ENCODE data around the gene ZNF232. TPM values are rescaled to one million over a fixed set of nuclear protein-coding genes. Genes with fewer than 3 reads are reported as not detected.

Gene ZNF232
- total and polyA plus RNA-seq, 2 of the 13 experiments (the other 11 are each of a cell fraction or from before 2014, with no cell fraction given): 7.8 to 28.7 TPM

GRCh38 chr17:5111402-5112204, at the start of gene ZNF232 (continued):
- peak; percentile 83 for TF ChIP-seq ZNF607 (CRISPR knock-in tag; IDR thresholded peaks at IDR 0.05; ENCODE audit: borderline replicate concordance)
- peak; percentile 94; the same call in 1 of the 2 replicates for TF ChIP-seq MYC (CRISPR knock-in tag; IDR thresholded peaks at IDR 0.05; ENCODE audit: borderline replicate concordance)
- no peak for TF ChIP-seq ZKSCAN5 (CRISPR knock-in tag; IDR thresholded peaks at IDR 0.05)
- TF ChIP-seq GMEB2 (CRISPR knock-in tag; IDR thresholded peaks at IDR 0.05; ENCODE audit: low read depth): peak; percentile 52; the same call in 1 of the 2 replicates
- peak; percentile 85 for TF ChIP-seq ZFY (CRISPR knock-in tag; IDR thresholded peaks at IDR 0.05)
- TF ChIP-seq RFX5 (IDR thresholded peaks at IDR 0.05; ENCODE audit: low read depth, low read length): no peak
- TF ChIP-seq HMGXB3 (CRISPR knock-in tag; IDR thresholded peaks at IDR 0.05; ENCODE audit: borderline replicate concordance): peak; percentile 45; the same call in 1 of the 2 replicates
- TF ChIP-seq LRRFIP1 (CRISPR knock-in tag; conservative IDR thresholded peaks at IDR 0.05): no peak
- peak; percentile 55; the same call in 1 of the 2 replicates for TF ChIP-seq ZNF746 (CRISPR knock-in tag; IDR thresholded peaks at IDR 0.05)
- 0 out of 2 replicates have a peak, but pooled peaks have one; percentile 74 for TF ChIP-seq DNMT1 (CRISPR knock-in tag; IDR thresholded peaks at IDR 0.05)
- peak; percentile 86 for TF ChIP-seq ZNF547 (CRISPR knock-in tag; IDR thresholded peaks at IDR 0.05)
- TF ChIP-seq POLR2AphosphoS2 (IDR thresholded peaks at IDR 0.05; ENCODE audit: low read depth, low read length): no peak
- no peak for TF ChIP-seq ZNF101 (CRISPR knock-in tag; IDR thresholded peaks at IDR 0.05; ENCODE audit: borderline replicate concordance, low read depth)
- TF ChIP-seq ZSCAN20 (CRISPR knock-in tag; IDR thresholded peaks at IDR 0.05; ENCODE audit: borderline replicate concordance): peak; percentile 8; the same call in 1 of the 2 replicates
- TF ChIP-seq, protein P1, sequence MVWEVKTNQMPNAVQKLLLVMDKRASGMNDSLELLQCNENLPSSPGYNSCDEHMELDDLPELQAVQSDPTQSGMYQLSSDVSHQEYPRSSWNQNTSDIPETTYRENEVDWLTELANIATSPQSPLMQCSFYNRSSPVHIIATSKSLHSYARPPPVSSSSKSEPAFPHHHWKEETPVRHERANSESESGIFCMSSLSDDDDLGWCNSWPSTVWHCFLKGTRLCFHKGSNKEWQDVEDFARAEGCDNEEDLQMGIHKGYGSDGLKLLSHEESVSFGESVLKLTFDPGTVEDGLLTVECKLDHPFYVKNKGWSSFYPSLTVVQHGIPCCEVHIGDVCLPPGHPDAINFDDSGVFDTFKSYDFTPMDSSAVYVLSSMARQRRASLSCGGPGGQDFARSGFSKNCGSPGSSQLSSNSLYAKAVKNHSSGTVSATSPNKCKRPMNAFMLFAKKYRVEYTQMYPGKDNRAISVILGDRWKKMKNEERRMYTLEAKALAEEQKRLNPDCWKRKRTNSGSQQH (CRISPR knock-in tag; IDR thresholded peaks at IDR 0.05; ENCODE audit: low read depth): peak; percentile 79; the same call in 1 of the 2 replicates
- peak; percentile 75; the same call in 1 of the 2 replicates for TF ChIP-seq KLF12 (CRISPR knock-in tag; IDR thresholded peaks at IDR 0.05; ENCODE audit: borderline replicate concordance)
